HG03064 (cell line): ENCODE measurements around the gene ZC3H7B.
A peak's percentile ranks its signal among the peaks of the same experiment; 100 is the strongest.
"Not testable (repeated sequence)": the region's sequence is repeated elsewhere in the genome, so short reads cannot be mapped to it uniquely, and the experiment has no call there.

Source experiments
- ATAC-seq: cut with Tn5 transposase; IDR thresholded peaks from one replicate; pipeline ENCODE4 v1.9.1; 2021; ENCODE audit warnings: low read depth; ENCODE audit not compliant: unreplicated experiment

Gene ZC3H7B

DNA sequence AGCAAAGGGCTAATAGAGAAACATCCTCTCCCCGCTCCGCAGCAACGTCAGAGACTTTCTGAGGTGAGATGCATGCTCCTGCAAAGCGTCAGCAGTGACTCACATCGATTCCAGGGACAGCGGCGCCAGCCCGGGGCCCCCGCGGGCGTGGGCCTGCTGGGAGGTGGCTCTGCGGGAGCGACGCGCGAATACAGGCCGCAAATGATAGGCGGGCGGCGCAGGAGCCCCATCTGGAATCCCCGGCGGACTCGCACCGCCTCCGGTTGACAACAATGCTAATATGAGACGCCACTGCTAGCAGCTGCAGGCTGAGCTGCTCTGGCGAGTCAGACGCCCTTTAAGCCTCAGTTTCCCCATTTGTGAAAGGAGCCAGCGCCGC is 15.9 kb upstream of the ZC3H7B start:
- peak; percentile 13 for ATAC-seq

- ATAC-seq, result peak; percentile 92
These were observed 15.3 kb upstream of the ZC3H7B start, which contains the start of gene RANGAP1 for GRCh38 chr22:41285820-41286638. Gene RANGAP1, minus strand, starts transcription at chr22:41286187. Its CDS starts 5,143 bp downstream, at chr22:41281044.

DNA sequence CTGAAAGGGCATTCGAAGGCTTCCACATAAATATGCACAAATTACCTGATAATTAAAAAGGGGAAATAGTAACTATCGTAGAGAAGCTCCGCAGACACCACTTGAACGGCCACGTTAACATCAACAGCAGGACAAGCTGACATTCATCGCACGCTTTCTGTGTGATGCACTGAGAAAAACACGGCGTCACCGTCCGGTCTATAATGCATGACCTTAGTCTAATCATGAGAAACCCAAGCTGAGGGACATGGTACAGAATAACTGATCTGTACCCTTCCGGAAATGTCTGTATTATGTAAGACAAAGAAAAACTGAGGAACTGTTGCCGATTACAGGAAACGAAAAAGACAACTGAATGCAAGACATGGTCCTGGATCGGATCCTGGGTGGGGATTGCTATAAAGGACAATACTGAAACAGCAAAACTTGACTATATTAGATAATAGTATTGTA is 14.7 kb upstream of the ZC3H7B start:
- peak; percentile 10 for ATAC-seq

GRCh38 chr22:41288245-41288946 is 12.9 kb upstream of the ZC3H7B start:
- no peak for ATAC-seq

DNA sequence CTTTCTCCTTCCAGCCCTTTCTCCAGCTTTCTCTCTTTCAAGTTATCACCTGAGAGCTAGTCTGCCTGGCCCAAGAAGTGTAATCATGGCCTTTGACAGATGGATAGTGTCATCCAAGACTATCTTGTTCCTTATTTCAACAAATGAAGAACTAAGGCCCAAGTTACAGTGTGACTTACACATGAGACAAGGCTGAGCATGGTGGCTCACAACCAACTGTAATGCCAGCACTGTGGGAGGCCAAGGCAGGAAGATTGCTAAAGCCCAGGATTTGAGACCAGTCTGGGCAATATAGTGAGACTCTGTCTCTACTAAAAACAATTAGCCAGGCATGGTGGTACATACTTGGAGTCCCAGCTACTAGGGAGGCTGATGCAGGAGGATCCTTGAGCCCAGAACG is 11.7 kb upstream of the ZC3H7B start:
- no peak for ATAC-seq

DNA sequence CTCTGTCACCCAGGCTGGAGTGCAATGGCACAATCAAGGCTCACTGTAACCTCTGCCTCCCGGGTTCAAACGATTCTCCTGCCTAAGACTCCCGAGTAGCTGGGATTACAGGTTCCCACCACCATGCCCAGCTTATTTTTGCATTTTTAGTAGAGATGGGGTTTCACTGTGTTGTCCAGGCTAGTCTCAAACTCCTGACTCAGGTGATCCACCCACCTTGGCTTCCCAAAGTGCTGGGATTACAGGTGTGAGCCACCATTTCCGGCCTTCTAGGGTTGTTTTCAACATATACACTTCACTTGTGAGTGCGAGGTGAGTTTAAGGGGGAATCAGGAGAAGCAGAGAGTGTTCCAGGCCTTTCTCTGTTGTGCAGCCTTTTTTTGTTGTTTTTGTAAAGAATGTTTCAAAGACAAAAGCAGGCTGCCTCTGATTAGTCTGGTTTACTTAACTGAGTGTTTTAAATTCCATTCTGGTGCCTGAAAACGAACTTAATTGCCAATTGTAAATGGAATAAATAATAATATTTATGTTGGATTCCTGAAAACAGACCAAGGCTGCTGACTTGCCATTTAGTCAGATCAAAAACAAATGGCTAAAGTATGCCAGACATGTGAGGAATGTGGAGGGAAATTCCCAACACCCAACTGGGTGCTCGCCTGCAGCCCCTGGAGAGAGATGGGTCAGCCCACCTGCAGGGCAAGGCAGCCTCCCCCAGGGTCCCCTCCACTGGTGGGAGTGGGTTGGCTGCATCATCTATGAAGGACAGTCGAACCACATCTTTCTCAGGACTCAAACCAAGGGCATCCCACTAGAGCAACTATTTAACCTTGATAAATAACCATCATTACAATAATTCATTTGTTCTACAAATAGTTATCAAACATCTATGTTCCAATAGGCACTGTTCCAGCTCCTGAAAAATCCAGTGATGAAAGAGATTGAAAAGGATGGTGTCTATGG is 10.8 kb upstream of the ZC3H7B start:
- ATAC-seq, result no peak

DNA sequence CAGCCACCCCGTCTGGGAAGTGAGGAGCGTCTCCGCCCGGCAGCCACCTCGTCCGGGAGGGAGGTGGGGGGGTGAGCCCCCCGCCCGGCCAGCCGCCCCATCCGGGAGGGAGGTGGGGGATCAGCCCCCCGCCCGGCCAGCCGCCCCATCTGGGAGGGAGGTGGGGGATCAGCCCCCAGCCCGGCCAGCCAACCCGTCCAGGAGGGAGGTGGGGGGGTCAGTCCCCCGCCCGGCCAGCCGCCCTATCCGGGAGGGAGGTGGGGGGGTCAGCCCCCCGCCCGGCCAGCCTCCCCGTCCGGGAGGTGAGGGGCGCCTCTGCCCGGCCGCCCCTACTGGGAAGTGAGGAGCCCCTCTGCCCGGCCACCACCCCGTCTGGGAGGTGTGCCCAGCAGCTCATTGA is 6.5 kb upstream of the ZC3H7B start:
- not testable (repeated sequence) for ATAC-seq

DNA sequence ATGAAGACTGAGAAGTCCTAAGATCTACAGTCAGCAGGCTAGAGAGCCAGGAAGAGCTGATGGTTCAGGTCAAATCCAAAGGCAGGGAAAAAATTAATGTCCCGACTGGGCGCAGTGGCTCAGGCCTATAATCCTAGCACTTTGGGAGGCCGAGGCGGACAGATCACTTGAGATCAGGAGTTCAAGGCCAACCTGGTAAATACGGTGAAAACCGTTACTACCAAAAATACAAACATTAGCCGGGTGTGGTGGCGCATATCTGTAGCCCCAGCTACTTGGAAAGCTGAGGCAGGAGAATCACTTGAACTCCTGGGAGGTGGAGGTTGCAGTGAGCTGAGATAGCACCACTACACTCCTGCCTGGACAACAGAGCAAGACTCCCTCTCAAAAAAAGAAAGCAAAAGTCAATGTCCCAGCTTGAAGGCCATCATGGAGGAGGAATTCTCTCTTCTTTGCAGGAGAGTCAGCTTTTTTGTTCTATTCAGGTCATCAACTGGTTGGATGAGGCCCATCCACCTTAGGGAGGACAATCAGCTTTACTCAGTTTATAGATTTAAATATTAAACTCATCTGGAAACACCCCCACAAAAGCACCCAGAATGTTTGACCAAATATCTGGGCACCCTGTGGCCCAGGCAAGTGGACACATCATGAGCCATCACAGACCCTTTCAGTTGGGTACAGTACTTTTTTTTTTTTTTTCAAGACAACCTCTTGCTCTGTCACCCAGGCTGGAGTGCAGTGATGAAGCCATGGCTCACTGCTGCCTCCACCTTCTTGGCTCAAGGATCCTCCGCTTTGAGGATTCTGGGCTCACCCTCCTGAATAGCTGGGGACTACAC is 4.3 kb upstream of the ZC3H7B start:
- no peak for ATAC-seq

DNA sequence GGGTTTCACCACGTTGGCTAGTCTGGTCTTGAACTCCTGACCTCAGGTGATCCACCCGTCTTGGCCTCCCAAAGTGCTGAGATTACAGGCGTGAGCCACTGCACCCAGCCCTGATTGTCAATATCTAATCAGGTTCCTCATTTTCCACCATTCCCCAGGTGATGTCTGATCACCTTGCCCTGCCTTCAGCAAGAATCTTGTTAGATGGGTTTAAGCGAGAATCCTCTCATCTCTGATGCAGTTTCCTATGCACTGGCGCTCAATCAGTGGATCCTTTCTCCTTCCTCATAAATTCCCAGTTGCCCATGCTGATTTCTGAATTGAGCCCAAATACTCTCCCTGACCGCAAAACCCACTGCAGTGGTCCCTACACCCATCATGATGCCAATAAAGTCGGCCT is 664 bp upstream of the ZC3H7B start:
- no peak for ATAC-seq

- ATAC-seq, result no peak
These were observed 869 bp downstream of the ZC3H7B start for GRCh38 chr22:41302021-41302767.

- ATAC-seq, result no peak
These were observed 1.5 kb downstream of the ZC3H7B start for GRCh38 chr22:41302811-41303210.

- no peak for ATAC-seq
These were observed 4.3 kb downstream of the ZC3H7B start for GRCh38 chr22:41305646-41306045.

DNA sequence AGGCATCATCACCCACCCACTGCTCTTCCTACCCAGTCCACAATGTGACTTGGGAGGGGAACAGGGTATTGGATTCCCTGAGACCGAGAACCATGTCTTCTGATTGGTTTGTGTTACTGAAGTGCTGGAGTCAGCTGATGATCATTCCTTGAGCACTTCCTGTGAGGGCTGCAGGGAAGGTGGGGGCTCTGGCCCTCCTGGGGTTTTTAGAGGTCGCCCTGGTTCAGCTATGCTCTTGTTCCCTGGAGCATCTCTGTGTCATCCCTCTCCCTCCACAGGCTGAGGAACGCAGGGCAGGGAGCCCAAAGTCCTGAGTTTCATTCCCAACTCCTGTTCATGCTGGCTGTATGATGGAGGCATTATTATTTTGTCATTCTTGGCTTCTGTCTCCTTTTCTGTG is 6.7 kb downstream of the ZC3H7B start:
- no peak for ATAC-seq

GRCh38 chr22:41308544-41308947 is 7.2 kb downstream of the ZC3H7B start:
- ATAC-seq, result no peak

DNA sequence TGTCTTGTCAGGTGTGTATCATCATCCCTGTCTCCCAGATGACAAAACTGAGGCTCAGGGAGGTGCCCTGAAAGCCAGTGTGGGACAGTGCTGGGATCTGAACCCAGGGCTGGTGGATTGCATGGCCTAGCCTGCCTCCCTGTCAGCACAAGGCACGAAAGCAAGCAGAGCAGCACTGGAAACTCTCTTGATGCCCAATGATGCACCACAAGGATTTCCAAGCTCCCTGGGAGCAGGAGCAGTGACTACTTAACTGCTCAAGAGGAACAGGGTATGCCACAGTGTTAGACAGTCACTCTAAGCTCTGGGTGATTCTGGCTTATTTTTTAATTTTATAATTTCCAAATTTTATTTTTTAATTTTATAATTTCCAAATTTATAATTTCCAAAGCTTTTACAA is 9.0 kb downstream of the ZC3H7B start:
- no peak for ATAC-seq

DNA sequence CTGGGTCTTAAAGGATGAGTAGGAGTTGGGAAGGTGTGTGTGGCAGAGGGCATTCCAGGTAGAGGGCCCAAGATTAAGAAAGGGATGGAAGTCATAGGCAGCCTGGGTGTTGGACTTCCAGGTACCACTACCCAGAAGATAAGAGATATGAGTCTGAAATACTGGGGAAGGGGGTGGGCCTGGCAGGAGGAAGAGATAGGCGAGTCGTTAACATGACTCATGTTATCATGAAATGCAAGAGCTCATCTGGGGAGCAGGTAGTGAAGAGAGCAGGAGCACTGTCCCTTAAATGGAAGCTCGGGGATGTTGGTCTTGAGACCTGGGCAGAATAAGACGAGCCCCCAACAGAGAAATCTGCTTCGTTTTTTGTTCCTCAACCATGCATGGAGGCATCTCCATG is 10.2 kb downstream of the ZC3H7B start:
- no peak for ATAC-seq

- no peak for ATAC-seq
These were observed 13.5 kb downstream of the ZC3H7B start for GRCh38 chr22:41314821-41315220.

DNA sequence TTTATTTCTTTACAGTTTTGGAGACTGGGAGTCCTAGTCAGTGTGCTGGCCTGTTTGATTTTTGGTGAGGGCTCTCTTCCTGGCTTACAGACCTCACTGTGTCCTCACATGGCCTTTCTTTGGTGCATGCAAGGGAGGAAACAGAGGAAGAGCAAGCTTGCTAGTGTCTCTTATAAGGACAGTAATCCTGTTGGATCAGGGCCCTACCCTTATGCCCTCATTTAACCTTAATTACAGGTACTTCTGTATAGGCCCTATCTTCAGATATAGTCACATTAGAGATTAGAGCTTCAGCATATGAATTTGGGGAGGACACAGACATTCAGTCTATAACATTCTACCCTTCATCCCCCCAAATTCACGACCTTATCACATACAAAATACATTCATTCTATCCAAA is 14.3 kb downstream of the ZC3H7B start:
- no peak for ATAC-seq
